AG09319 (cell line): ENCODE results near the gene ZBTB20.

Experiments used
- DNase-seq: peaks from one replicate; pipeline ENCODE4 v3.0.0-alpha.2; 2010; ENCODE audit warnings: low read depth; ENCODE audit errors: extremely low read depth
- CTCF ChIP-seq: IDR thresholded peaks from 2 replicates; pipeline ENCODE4 v1.5.1; 2011; ENCODE audit warnings: low read depth, mild to moderate bottlenecking, inconsistent platforms, low read length, moderate library complexity

Gene ZBTB20

DNA sequence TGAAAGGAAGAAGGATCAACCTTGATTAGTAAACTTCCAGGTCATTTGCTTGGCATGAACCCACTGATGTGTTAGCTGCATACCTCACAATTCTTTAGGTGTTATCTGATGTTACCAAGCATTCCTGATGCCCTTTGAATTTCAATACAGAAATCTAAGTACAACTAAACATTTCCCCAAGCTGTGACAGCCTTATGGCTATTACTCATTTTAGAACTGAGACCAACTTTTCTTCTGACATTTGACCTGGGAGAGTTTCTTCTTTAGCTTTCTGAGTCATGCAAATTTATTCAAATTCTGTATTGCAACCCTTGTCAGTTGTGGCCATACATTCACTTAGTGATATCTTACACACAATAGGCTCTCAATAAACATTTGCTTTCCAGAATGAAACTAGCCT, 729.0 kb downstream of the ZBTB20 start:
- no peak for DNase-seq
- TF ChIP-seq CTCF = no peak

DNA sequence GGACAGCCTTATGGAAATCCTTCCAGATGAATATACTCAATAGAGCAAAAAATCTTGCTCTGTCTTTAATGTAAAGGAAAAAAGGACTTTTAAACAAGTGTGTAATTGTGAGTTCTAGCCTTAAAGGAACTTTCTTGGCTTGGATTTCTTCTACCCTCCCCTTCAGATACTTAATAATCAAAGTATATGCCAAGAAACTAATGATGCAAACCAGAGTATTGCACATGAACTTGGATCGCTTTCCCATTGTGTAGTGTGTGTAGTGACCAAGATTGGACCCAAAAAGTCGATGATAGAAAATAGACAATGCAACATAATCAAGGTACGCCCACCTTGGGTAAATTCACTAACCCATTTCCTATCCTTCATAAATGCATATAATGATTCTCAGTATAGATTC, 729.4 kb downstream of the ZBTB20 start:
- no peak for DNase-seq
- no peak for TF ChIP-seq CTCF

- TF ChIP-seq CTCF = no peak
Observed at GRCh38 chr3:114417265-114417664, 729.8 kb downstream of the ZBTB20 start.

GRCh38 chr3:114411811-114412803, 735.0 kb downstream of the ZBTB20 start:
- TF ChIP-seq CTCF = peak; percentile 15
- DNase-seq = no peak

More at GRCh38 chr3:114417265-114417664, 729.8 kb downstream of the ZBTB20 start:
- no peak for DNase-seq

GRCh38 chr3:114411190-114411668, 735.9 kb downstream of the ZBTB20 start:
- peak; percentile 57 for DNase-seq
- TF ChIP-seq CTCF = no peak

GRCh38 chr3:114408736-114409670, 738.1 kb downstream of the ZBTB20 start:
- DNase-seq = no peak
- TF ChIP-seq CTCF = no peak

GRCh38 chr3:114406922-114407321, 740.2 kb downstream of the ZBTB20 start:
- no peak for DNase-seq
- no peak for TF ChIP-seq CTCF
